BE2C (cell line): Measurements from ENCODE around the gene INTS3.

Experiments
- DNase-seq: peaks from one replicate; pipeline ENCODE4 v3.0.0-alpha.2; 2020
- H3K27me3 ChIP-seq: fragments of 250-450 bp; sonication (Bioruptor Pico); 2 replicates; pipeline ENCODE4 v1.5.1; 2020; ENCODE audit warnings: mild to moderate bottlenecking
- H3K36me3 ChIP-seq: fragments of 250-450 bp; sonication (Bioruptor Pico); 2 replicates; pipeline ENCODE4 v1.5.1; 2020; ENCODE audit warnings: mild to moderate bottlenecking
- H3K4me1 ChIP-seq: fragments of 250-450 bp; sonication (Bioruptor Pico); 2 replicates; pipeline ENCODE4 v1.5.1; 2020
- H3K4me3 ChIP-seq: 2 replicates; pipeline ENCODE4 v1.5.1; 2011; ENCODE audit warnings: low read depth, low read length
- H3K9me3 ChIP-seq: fragments of 250-450 bp; sonication (Bioruptor Pico); 2 replicates; pipeline ENCODE4 v1.5.1; 2020
- TF ChIP-seq, protein P1 (sequence below): IDR thresholded peaks from 2 replicates; pipeline ENCODE4 v1.5.1; 2012; ENCODE audit warnings: mild to moderate bottlenecking, low read depth, low read length

INTS3 gene

DNA sequence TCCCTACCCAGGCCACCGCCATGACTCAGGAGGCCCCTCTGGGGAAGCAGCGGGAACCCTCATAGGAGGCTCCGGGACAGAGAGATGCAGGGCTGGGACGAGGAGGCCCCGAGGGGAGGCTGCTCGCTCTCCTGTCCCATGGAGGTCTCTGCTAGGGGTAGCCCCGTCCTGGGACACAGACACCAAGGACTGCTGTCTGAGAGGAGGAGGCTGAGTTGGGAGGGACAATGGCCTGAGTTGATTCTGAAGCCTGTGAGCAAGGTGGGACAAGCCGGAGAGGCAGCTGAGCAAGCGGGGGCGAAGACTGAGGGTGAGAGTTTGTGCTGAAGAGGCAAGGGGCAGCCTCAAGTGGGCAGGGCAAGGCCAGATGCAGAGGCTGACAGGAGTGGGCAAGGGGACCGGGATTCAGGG is 64.8 kb downstream of the INTS3 start:
- Histone ChIP-seq H3K9me3 (no peaks in the 10 kb centered on the region), H3K4me3 (no peak overlapping the region), H3K27me3 (no peaks in the 10 kb centered on the region), H3K36me3 (no peaks in the 10 kb centered on the region), H3K4me1 (no peaks in the 10 kb centered on the region)
- TF ChIP-seq, protein P1, sequence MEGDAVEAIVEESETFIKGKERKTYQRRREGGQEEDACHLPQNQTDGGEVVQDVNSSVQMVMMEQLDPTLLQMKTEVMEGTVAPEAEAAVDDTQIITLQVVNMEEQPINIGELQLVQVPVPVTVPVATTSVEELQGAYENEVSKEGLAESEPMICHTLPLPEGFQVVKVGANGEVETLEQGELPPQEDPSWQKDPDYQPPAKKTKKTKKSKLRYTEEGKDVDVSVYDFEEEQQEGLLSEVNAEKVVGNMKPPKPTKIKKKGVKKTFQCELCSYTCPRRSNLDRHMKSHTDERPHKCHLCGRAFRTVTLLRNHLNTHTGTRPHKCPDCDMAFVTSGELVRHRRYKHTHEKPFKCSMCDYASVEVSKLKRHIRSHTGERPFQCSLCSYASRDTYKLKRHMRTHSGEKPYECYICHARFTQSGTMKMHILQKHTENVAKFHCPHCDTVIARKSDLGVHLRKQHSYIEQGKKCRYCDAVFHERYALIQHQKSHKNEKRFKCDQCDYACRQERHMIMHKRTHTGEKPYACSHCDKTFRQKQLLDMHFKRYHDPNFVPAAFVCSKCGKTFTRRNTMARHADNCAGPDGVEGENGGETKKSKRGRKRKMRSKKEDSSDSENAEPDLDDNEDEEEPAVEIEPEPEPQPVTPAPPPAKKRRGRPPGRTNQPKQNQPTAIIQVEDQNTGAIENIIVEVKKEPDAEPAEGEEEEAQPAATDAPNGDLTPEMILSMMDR, result no peak
- no peak for DNase-seq

DNA sequence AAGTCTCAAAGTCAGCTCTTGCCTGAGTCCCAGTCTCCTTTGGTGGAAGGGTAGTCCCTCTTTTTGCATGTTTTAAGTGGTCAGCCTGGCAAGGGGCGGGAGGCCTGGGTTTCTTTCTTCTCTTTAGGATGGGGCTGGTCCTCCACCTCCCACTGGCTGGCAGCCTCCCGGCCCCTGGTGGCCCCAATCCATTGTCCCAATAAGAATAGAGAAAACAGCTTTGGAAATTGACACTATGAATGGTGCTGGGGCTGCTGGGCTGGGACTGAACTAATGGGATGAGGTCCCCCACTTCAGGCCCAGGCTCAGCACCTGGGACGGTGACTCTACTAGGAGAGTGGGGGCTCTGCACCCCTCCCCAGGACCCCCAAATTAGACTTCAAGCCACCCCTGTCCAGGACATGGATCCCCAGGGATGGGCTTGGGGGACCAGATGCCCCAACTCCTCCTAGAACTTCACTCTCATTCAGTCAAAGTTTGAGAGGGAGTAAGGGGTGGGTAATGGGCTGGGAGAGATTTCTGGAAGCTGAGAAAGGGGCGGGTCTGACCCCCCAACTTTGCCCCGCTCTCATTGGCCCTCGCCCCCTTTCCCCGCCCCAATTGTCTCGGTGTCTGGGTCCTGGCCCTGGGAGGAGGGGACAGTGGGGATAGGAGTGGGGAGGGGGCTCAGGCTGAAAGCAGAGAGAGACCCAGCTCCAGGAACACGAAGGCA is 65.6 kb downstream of the INTS3 start:
- no peak for DNase-seq
- TF ChIP-seq, protein P1, result no peak
- H3K27me3 ChIP-seq, result no peaks in the 10 kb centered on the region
- H3K9me3 ChIP-seq, result no peaks in the 10 kb centered on the region
- H3K4me3 ChIP-seq, result no peak overlapping the region
- H3K36me3 ChIP-seq, result no peaks in the 10 kb centered on the region
- H3K4me1 ChIP-seq, result no peaks in the 10 kb centered on the region

DNA sequence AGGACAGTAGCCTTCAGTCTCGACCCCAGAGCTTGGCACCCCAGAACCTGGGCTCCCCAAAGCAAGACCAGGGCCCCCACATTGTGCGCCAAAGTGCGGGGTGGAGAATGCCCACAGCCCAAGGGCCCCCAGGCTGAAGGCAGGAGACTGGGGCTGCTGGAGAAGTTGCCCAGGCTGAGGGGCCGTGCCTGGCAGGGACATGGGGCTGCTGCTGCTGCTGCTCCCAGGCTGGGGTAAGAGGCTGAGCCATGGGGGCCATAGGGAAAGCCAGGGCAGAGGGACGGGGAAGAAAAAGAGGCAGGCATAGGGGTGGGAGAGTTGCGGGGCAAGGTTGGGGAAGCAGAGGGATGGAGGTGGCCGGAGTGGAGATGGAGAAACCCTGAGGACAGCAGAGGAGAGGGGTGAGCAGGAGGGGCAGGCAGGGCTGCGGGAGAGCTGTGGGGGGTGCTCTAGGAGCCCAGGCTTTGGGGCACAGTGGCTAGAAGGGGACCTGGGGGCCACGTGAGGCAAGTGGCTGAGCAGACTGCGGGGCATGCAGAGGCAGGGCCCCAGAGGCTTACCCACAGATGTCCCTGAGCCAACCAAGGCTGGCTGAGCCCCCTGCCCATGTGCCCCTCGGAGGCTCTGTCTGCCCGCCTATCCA is 66.2 kb downstream of the INTS3 start:
- no peak overlapping the region for H3K4me3 ChIP-seq
- H3K4me1 ChIP-seq, result no peaks in the 10 kb centered on the region
- no peaks in the 10 kb centered on the region for H3K36me3 ChIP-seq
- DNase-seq, result no peak
- H3K9me3 ChIP-seq, result no peaks in the 10 kb centered on the region
- no peaks in the 10 kb centered on the region for H3K27me3 ChIP-seq
- TF ChIP-seq, protein P1, result no peak

DNA sequence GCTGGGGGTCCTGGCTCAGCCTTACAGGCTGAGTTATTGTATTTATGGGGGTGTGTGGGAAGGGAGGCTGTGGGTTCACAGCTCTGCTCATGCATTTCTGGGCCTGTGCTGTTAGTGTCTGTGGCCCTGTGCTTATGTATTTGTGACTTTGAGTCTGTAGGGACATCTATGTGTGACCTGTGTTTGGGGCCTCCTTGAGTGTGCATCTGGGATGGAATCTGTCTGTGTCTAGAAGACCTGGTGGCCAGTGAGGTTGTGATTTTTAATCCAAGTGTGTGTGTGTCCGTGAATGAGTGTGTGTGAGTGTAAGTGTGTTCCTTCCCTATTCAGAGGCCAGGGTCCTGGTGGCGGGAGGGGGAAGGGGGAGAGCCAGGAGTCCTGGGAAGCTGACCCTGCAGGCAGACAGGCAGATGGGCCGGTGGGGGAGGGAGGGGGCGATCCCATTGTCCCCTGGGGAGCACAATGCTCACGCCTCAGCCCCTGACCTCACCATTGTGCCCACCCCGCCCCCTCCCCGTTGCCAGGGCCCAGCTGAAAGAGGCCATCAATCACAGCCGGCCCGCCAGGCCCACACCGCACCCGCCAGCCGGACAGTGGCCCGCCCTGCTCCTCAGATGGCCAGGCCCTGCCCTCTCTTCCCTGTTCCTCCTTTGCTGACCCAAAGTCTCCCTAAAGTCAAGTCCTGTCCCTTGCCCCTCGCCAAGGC is 66.9 kb downstream of the INTS3 start:
- H3K9me3 ChIP-seq, result no peaks in the 10 kb centered on the region
- DNase-seq, result no peak
- H3K36me3 ChIP-seq, result no peaks in the 10 kb centered on the region
- no peaks in the 10 kb centered on the region for H3K27me3 ChIP-seq
- H3K4me3 ChIP-seq, result no peak overlapping the region
- H3K4me1 ChIP-seq, result no peaks in the 10 kb centered on the region
- TF ChIP-seq, protein P1, result no peak

DNA sequence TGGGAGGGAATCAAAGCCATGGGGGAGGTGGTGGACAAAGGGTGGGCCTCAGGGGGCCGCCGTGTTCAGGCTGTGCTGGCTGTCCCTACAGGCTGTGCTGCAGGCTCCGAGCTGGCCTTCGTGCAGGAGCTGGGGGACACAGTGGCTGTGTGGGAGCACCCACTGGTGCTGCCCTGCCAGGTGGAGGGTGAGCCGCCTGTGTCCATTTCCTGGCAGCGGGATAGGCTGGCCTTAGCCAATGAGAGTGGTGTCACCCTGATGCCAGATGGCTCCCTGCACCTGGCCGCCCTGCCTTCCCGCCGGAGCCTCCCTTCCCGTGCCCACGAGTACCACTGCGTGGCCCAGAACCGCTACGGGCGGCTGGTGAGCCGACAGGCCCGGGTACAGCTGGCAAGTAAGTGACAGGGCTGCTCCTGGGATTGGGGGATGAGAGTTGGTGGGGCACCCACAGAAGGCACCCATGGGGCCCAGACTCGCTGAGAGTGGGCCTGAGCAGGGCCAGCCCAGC is 67.5 kb downstream of the INTS3 start:
- Histone ChIP-seq H3K9me3 (no peaks in the 10 kb centered on the region), H3K27me3 (no peaks in the 10 kb centered on the region), H3K36me3 (no peaks in the 10 kb centered on the region), H3K4me1 (no peaks in the 10 kb centered on the region), H3K4me3 (no peak overlapping the region)
- TF ChIP-seq, protein P1, result no peak
- no peak for DNase-seq
